ENCODE measurements around the gene PIGL.
"Not testable (repeated sequence)": the region's sequence is repeated elsewhere in the genome, so short reads cannot be mapped to it uniquely, and the experiment has no call there.

Gene PIGL

DNA sequence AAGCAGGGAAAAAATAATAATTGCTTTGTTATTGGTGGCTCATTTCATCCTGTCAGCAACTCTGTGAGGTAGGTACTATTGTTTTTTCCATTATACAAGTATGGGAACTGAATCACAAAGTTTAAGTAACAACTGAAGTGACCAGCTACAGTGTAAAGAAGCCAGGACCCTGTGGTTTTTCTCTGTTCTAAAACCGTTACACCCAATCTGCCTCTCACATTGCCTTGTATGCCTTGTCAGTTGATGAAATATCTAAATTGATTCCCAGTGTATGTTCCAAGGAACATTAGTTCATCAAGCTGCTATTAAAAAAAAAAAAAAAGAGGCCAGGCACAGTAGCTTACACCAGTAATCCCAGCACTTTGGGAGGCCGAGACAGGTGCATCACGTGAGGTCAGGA is 5.4 kb downstream of the PIGL start:
- no peak for DNase-seq

DNA sequence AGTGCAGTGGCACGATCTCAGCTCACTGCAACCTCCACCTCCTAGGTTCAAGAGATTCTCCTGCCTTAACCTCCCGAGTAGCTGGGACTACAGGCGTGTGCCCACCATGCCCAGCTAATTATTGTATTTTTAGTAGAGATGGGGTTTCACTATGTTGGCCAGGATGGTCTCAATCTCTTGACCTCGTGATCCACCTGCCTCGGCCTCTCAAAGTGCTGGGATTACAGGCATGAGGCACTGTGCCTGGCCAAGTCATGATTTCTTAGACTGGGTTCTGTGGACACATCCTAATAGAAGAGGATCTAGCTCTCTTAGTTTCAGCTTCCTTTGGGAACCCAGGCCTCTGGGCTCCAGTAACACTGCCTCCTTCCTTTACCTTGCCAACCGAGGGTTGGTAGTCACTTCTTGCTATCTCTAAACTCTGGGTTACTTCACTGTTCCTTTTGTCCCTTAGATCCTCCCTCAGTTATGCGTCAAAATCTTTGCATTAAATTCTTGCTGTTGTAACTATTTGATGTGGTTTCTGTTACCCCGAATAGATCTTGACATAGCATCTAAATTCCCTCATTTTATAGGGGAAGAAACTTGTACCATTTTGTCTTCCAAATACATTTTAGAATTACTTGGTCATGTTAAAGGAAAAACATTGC is 13.0 kb downstream of the PIGL start:
- DNase-seq = not testable (repeated sequence)

DNA sequence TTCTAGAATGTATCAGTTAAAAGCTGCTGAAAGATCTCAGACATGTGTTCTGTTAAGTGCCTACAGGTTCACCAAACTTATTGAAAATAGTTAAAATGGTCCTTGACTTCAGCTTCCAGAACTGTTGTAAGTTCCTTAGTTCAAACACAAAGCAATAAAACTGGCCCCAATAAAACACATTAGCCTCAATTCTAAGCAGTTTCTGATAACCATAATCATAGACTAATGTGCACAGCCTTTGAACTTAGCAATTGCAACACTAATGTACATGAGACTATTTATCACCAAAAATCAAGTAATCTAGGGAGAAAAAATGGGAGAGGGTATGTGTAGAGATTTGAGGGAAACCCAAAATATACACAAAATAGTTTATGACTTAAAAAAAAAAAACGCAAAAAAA is 15.4 kb downstream of the PIGL start:
- no peak for DNase-seq

DNA sequence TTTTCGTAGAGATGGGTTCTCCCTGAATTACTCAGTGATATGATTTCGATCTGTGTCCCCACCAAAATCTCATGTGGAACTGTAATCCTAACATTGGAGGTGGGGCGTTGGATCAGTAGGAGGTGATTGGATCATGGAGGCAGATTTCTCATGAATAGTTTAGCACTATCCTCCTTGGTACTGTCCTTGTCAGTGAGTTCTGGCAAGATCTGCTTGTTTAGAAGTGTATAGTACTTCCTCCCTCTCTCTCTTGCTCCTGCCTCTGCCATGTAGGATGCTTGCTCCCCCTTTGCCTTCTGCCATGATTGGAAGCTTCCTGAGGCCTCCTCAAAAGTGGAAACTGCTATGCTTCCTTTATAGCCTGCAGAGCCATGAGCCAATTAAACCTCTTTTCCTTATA is 22.9 kb downstream of the PIGL start:
- no peak for DNase-seq

DNA sequence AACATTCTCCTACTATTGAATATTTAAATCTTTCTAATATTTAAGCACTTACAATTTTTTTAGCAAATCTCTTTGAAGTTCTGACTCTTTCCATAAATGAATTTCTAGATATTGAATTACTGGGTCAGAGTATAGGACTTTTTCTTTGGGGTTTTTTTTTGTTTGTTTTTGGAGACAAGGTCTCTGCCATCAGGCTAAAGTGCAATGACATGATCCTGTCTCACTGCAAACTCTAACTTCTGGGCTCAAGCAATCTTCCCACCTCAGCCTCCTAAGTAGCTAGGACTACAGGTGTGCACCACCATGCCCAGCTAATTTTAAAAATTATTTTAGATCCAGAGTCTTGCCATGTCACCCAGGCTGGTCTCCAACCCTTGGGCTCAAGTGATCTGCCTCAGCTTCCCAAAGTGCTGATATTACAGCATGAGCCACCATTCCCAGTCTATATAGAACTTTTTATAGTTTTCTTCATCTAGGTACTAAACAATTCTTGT is 24.9 kb downstream of the PIGL start:
- no peak for DNase-seq

DNA sequence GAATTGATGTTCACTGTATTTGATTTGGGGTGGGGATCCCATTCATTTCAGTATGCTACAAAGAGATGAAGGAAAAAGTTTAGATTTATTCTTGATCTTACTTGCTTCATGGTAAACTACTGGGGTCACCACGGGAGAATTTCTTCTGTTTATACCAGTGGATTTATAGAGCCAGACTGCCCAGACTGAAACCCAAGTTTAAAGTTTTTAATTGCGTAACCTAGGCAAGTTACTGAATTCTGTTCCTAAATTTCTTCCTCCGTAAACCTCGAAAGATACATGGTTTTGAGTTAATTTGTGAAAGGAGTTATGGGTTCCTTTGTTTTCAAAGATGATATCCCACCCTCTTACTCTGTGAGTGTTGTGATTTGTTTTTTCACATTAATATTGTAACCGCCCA is 26.4 kb downstream of the PIGL start:
- DNase-seq = no peak

DNA sequence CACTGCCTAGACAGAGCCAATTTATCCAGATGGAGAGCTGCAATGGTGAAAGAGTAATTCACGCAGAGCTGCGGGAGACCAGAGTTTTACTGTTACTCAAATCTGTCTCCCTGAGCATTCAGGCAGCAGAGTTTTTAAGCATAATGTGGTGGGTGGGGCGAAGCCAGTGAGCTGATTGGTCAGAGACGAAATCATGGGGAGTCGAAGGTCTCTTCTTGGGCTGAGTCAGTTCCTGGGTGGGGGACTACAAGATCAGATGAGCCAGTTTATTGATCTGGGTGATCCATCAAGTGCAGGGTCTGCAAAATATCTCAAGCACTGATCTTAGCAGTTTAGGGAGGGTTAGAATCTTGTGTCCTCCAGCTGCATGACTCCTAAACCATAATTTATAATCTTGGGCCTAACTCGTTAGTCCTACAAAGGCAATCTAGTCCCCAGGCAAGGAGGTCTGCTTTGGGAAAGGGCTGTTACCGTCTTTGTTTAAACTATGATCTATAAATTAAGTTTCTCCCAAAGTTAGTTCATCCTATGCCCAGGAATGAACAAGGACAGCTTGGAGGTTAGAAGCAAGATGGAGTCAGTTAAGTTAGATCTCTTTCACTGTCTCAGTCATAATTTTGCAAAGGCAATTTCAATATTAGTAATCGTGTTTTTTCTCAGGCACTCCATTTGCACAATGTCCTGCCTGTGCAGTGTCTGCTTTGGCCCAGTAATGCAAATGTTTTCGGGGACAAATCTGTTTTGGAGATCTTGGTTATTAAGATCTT is 27.0 kb downstream of the PIGL start:
- no peak for DNase-seq

DNA sequence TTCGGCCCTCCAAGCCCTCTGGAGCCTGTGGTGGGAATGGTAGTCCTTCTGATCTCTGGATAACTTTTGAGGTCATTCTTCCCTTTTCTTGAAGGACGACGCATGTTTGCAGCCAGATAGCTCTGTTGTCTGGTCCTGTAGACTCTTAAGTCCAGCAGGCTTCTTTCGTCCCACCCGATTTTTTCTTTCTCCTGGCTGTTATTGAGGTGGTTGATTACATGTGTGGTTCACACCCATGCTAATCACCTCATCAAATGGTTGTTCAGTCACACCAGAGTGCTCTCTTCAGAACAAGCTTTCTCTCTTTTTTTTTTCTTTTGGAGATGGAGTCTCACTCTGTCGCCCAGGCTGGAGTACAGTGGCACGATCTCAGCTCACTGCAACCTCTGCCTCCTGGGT is 30.6 kb downstream of the PIGL start:
- DNase-seq = no peak

DNA sequence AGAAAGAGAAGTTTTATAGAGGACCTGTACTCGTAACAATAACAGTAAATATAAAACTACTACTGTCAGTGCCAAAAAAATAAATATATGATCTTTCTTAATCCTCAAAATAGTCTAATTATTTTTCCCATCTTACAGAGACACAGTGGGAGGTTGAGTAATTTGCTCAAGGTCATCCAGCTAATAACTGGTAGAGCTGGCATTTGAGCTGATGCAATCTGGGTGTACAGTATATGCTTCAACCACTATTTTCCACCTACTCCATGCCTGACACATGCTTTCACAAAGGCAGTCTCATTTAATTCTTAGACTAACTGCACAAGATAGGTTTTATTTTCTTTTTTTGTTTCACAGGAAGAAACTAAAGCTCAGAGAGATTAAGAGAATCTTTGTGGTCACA is 33.6 kb downstream of the PIGL start:
- no peak for DNase-seq

DNA sequence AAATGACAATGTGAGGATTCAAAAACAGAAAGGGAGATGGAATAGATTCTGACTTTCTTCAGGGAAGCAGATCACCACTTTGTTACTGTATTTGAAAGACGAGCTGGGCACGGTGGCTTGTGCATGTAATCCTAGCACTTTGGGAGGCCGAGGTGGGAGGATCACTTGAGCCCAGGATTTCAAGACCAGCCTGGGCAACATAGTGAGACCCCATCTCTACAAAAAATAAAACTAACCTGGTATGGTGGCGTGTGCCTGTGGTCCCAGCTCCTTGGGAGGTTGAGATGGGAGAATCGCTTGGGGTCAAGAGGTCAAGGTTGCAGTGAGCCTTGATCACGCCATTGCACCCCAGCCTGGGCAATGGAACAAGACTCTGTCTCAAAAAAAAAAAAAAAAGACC is 34.0 kb downstream of the PIGL start:
- no peak for DNase-seq

DNA sequence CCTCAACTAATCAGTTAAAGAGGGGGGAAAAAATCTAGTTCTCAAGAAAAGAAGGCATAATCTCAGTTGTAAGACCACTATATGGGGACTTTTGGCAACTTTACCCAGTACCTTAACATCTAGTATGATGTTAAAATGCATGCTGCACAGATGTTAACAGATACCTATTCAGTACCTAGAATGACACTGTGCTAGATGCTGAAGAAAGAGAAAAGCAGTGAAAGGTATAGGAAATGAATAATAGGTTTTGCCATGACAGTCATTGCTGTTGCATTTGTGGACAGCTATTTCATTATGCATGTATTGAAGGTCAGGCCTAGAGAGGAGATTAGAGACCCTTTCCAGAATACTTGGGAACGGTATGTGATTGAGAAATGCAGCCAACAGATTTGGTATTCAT is 34.5 kb downstream of the PIGL start:
- DNase-seq = no peak

DNA sequence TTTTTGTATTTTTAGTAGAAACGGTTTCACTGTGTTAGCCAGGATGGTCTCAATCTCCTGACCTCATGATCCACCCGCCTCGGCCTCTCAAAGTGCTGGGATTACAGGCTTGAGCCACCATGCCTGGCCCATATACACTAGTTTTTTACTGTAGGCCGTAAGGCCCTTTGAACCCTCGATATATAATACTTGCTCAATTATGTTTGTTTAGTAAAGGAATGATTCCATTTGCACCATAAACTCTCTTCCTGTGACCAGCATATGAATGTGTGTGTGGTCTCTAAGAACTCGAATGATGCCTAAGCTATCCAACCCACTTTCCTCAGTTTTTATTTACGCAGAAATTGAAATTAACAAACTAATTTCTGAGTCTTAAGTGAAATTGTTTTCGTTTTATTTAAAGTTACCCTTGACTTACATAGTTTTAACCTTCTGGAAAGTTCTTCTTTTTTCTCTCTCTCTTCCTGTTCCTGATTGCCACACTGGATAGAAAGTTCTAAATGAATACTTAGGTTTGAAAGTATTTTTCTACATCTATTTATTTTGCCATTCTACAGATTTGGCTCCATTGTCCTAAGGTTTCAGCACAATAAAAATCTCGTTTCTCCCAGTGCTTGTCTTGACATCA is 37.9 kb downstream of the PIGL start:
- DNase-seq = no peak

DNA sequence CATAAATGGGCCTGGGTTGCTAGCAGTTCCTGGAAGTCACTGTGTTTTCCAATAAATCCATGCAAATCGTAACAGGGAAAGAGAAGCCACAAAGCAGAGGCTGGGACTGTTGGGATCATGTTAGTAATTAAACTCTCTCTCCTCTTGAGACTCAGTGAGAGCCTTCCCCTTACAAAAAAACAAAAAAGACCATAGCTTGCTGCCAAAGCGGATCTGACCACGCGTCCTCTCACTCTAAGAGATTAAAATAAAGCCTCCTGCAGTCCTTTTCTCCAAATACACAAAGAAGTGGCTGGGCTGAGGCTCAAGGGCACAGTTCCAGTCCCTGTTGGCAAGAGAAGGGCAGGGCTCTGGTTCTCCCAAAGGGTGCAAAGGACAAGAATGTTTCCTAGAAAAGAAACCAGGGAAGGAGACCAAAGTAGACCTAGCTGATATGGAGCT is 38.5 kb downstream of the PIGL start:
- no peak for DNase-seq

DNA sequence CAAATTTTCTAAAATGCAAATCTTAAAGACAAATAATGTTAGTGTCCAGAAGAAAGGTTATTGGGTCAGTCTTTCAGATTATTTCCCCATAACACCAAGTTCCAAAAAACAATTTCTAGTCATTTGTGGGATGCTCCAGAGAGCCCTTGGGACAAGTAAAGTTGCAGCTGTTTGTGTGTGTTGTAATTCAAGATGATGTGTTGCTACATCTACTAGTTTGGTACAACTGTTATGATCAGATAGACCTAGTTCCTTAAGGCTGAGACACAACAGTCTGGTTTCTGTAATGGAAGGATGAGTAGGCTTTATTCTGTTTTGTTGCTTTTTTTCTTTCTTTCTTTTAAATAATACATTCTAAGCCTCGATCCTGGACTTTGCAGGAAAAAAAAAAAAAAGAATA is 41.9 kb downstream of the PIGL start:
- DNase-seq = no peak

DNA sequence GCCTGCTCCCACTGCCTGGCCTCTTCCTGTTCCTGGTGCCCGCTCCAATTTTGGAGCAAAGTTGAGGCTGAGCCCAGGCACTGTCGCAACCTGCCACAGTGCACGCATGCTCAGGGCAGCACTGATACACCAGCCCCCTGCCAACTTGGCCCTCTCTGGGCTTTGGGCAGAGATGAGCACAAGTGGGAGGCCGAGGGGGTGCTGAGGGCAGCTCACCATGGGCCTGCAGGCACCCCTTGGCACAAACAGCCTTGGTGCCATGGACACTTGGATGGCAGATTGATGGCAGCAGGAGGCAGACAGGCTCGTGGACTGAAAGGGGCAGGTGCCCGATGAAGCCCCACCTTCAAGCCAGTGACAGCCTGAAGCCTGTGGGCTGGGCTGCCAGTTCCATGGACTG is 42.9 kb downstream of the PIGL start:
- DNase-seq = no peak

DNA sequence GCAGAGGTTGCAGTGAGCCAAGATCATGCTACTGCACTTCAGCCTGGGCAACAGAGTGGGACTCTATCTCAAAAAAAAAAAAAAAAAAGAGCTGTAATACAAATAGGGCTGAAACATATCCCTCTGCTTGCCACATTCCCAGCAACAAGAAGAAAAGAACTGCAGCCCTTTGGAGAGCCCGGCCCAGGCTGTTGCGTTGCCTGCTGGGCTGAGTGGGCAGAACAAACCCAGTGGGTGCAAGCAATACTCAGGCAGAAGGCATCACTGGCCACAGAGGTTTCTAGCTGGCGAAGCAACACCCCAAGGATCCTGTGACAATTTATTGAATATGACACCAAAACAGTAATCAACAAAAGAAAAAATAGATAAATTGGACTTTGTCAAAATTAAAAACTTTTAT is 44.0 kb downstream of the PIGL start:
- no peak for DNase-seq

DNA sequence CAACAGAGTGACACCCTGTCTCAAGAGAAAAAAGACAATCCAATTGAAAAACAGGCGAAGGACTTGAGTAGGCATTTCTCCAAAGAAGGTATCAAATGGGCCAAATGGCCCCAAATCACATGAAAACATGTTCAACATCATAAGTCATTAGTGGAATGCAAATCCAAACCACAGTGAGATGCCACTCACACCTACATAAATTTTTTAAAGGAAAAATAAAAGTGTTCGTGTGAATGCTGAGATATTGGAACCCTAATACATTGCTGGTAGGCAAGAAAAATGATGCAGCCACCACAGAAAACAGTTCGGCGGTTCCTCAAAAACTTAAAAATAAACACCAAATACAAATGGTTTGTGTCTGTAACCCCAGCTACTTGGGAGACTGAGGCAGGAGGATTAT is 45.2 kb downstream of the PIGL start:
- DNase-seq = no peak

DNA sequence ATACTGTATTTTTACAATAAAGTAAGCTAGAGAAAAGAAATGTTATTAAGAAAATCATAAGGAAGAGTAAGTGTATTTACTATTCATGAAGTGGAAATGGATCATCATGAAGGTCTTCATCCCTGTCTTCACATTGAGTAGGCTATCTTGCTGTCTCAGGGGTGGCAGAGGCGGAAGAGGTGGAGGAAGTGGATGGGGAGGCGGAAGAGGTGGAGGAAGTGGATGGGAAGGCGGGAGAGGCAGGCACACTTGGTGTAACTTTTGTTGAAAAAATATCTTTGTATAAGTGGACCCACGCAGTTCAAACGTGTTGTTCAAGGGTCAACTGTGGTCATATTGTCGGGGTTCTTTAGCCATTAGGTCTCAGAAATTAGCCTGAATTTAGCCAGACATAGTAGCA is 50.2 kb downstream of the PIGL start:
- no peak for DNase-seq

DNA sequence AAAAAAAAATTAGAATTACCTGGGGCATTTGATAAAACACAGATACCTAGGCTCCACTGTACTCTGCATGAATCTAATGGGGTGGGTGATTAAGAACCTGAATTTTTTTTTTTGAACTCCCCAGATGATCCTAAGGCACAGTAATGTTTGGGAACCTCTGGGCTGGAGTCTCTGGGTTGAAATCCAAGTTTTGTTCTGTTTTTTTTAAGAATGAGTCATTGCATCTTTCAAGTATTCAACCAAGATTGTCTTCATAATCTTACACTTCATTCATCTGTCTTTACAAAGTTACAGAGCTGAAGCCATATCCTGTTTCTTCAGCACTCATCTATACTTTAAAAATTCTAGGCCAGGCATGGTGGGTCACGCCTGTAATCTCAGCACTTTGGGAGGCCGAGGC is 52.6 kb downstream of the PIGL start:
- DNase-seq = no peak

DNA sequence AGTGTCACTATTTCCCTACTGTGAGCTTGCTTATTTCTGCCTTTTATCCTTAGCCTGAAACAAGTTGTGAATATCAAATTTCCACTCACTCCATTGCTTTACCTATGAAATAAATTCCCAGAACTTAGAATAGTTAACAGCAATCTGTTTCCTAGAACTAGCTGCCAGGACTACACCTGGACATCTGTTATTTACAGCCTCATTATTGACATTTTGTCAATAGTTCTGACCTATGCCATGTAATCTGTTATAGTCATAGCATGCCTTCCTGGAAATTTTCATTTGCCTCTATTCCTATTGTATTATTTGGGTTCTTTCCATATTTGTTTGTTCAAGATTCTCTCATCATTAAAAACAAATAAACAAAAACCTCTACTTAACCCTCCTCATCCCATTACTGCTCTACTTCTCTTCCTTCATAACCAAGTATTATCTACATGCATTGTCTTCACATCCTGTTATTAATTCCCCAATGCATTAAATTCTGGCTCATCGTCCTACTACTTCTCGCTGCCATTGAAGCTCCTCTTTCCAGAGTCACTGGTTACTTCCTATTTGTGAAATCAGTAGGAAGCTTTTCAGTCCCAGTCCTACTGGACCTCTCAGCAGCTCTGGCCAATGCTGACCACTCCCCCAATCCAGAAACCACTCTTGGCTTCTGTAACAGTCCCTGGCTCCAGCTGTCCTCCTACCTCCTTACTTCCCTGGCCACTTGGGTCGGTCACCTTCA is 55.3 kb downstream of the PIGL start:
- DNase-seq = no peak

DNA sequence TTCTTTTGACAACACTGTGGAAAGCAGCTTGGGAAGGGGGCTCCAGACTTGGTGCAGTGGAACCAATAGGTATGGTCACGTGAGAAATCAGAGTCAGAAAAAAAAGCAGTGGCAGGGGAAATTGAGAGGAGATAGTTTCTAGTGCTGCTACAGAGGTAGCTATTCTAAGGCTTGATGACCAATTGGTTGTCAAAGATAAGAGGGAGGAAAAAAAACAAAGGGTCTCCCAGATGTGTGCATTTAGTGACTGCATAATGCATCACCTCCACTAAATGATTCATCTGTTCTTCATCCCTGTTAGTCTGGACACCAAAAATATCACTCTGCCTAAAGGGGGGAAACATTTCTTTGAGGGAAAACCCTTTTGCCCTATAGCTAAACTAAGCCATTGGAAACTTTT is 56.5 kb downstream of the PIGL start:
- no peak for DNase-seq

DNA sequence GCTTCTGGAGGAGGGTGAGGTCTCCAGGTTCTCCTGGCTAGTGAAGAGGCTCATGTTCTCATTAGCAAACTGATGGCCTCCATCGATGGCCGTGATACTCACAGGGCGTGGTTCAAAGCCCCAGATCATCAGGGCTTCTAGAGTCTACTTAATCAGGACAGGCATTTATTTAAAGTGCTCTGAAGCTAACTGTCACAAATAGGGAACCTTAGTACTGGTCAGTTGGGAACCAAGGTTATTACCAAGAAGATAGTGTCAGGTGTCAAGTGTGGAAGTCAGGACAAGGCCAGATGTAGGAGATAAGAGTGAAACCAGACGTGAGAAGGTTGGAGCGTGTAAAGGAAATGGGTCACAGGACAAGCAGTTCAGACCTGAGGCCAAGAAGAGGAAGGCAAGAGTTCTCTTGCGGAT is 56.9 kb downstream of the PIGL start:
- no peak for DNase-seq

DNA sequence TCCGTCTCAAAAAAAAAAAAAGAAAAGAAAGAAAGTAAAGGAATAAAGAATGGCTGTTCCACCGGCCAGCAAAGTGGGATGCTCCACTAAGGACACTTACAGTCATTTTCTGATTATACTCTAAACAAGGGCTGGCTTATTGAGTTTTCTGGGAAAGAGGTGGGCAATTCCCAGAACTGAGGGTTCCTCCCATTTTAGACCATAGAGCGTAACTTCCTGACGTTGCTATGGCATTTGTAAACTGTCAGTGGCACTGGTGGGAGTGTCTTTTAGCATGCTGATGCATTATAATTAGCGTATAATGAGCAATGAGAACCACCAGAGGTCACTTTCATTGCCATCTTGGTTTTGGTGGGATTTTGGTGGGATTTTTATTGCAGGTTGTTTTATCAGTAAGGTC is 58.0 kb downstream of the PIGL start:
- no peak for DNase-seq

DNA sequence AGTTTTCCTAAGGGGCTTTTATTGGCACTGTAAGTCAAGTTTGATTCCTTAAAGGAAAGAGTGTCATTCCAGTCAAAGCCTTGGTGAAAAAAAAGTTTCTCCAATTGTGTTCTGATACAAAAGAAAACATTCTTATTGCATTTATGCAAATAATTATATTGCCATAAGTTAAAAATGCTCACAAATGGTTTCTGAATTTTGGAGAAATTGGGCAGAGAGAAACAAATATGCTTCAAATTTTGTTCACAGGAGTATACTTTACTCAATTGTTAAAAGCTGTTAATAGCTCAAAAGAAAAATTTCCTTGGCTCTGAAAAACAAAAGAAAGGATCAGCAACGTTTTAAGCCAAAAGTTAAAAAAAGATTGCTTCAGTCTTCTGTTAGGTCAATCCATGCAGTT is 60.2 kb downstream of the PIGL start:
- DNase-seq = no peak

Measured in NCI-H2029 (cell line).